GM21526 (cell line): ENCODE measurements around the gene PAX4.
A peak's percentile ranks its signal among the peaks of the same experiment; 100 is the strongest.
"Not testable (repeated sequence)": the region's sequence is repeated elsewhere in the genome, so short reads cannot be mapped to it uniquely, and the experiment has no call there.

Source experiments
- ATAC-seq: cut with Tn5 transposase; IDR thresholded peaks from one replicate; pipeline ENCODE4 v1.9.1; 2021; ENCODE audit warnings: moderate library complexity; ENCODE audit not compliant: unreplicated experiment, low FRiP score

PAX4 gene

GRCh38 chr7:127587663-127588018 lies 30.3 kb downstream of the PAX4 start:
- ATAC-seq: no peak

DNA sequence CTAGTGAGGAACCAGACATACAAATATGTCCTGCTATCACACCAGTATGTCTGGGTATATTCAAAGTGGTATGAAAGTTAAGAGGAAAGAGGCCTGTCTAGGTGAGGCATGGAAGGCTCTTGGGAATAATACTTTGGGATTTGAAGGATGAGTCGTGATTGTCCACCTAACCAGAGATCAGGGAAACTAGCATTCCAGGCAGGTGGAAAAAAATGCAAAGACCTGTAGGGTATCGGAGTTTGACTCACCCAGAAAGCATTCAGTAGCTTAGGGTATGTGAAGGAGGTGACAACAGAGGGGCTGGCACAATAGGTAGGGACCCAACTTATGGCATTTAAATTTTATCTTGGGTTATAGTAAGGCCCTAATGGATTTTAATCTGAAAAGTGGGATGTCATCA lies 31.6 kb downstream of the PAX4 start:
- no peak for ATAC-seq

DNA sequence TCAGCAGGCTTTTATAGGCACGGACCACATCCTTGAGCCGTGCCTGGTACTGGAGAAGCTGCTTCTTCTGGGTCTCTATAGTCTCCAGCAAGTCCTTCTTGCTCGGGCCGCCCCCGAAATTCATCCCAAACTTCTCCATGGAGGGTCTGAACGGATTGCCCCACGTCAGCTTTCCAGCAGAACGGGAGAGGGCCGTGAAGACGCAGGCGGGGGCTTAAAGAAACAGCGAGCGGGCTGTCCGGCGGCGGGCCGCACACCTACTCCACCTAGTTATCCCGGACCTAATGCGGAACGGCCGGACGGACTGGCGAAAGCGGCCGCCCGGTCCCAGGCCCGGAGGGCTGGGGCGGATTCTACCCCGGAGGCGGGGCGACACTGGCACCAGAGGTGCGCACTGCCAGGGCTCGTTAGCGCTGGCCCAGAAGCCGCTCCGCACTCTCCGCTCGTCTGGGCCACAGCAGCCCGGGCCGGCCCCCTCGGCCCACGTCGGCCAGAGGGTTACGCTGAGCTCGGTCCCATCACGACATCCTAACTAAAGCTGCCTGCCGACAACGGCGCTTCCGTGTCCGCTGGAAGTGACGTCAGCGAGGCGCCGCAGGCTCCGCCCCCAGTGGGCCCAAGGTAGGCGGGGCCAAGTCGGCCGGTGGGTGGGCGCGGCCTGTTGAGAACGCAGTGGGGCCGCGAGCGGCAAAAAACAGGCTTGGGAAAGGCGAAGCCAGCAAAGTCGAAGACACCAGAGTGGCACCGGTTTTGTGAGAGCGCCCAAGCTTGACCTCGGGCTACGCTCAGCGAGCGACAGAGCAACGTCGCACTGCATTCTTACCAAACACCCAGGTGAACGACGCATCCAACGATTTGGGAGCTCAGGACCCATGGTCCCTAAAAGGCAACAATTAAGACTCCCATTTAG lies 32.6 kb downstream of the PAX4 start, which contains the start of gene GCC1:
Gene GCC1 (minus strand): TSS at position 553 of the 910 bp plus-strand sequence. CDS start 414 bp downstream, at position 139.
- ATAC-seq: peak; percentile 81

DNA sequence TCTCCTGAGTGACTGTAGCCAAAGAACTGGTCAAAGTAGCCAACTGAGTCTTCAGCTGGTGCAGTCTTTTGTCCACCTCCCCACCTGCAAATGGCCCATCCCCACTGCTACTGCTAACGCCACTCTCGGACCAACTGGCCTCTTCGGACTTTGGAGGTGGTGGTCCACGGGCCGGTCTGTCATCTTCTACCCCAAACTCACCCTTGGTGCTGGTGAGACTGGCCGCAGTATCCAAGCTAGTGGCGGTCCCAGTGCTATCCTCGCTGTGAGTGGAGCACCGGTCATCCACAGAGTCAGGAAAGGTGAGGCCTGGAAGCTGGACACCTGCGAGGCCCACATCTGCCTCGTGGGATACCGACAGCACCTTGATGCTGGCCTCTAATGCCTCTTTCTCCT lies 33.3 kb downstream of the PAX4 start:
- ATAC-seq: no peak

DNA sequence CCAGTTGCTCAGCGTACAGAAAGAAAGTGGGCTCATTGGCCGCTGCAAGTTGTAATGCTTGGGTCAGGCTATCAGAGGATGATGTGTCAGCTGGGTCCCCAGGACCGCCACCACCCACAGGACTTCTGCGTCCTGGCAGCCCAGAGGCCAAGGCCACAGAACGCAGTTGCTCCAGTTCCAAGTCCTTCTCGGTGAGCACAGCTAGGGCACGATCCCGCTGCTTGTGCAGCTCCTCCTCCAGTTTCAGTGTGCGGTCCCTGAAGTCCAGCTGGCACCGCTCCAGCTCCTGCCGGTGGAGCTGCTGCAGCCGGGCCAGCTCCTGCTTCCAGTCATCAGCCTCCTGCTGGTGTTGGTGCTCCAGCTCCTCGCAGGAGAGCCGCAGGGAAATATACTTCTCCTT lies 35.6 kb downstream of the PAX4 start:
- ATAC-seq: no peak

DNA sequence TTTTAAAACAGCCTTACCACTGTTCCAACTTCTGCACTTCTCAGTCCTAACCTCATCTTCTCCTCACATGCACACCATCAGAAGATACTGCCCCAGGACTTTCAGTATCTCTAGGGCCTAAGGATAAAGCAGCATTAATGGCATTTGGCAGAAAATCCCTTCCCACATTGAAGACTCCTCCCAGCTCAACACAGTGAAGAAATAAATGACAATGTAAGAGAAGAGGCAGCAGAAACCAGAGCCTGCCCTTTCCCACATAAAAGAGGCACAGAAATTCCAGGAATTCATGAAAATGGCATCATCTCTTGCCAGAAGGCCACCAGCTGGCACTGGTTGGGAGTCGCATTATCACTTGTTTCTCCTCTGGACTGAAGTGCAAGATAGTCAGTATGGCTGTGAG lies 36.2 kb downstream of the PAX4 start:
- ATAC-seq: no peak

GRCh38 chr7:127580612-127581011 lies 37.3 kb downstream of the PAX4 start:
- ATAC-seq: no peak

DNA sequence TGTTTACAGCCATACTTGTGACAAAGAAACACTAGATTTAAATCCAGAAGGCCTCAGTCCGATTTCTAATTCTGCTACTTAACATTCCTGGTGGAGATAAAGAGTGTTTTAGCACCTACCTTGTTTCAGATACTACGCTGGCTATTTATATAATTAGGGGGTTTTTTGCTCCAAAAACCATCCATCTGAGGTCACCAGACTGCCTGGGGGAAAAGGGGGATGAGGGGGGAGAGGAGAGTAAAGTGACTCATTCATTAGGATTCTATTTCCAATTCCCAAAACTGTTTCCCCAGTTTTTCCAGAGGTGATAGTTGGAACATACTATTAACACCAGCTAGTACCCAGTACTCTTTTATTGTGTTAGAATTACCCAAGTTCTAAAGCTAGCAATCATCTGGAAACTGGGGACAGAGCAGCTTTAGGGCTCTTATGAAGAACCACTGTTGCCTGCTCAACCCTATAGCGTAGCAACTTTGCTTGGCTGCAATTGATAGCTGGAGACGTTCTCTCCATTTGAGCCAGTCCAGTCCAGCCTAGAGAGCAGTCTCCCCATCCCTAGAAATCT lies 39.1 kb downstream of the PAX4 start:
- ATAC-seq: no peak

DNA sequence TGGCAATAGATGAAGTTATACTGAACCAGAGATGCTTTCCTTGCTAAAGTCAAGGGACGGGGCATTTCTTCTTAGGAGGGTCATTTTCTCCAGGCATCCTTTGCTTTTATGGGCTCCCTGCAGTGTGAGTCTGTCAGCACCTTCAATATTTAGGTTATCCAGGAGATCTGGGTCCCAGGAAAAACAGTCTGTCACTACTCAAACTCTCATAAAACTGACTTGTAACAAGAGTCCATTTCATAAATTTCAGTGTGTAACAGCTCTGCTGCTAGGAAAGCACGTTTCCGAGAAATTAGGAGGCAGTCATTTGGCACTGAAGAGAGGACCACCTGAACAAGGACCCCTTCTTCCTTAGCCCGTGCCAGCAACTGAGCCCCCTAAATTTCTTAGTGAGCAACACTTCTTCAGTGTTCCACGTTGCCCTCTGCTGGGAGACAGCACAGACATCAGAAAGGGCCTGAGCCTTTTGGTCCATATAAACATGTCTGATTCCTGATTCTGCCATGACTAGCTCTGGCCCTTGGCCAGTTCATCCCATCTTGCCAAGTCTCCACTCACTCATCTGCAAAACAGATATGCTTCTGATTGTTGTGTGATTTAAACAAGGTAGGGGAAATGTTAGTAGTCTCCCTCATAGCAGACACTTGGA lies 39.8 kb downstream of the PAX4 start:
- ATAC-seq: no peak

DNA sequence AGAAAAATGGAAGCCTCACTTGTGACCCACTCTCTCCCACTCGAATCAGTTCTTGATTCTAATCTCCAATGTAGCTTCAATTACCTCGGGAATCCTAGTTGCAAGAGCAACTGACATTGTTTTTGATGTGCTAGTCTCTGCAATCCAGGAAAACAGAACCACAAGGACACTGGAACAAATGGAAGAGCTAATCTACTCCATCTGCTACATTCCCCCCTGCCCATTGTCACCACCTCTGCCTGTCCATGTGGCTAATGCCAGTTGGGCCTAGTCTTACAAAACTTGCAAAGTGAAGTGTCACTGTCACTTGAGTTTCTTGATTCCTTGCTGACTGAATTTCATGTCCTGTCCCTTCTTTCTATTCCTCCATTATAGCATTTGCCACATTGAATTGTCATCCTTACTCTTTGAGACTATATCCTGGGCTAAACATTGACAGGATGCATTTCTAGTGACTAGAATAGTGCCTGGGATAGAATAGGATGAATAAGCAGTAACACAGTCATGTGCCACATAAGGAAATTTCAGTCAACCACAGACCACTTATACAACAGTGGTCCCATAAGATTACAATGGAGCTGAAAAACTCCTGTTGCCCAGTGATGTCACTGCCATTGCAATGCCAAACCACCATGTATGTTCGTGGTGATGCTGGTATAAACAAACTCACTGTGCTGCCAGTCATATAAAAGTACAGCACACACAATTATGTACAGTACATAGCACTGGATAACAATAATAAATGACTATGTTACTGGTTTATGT lies 46.0 kb downstream of the PAX4 start:
- no peak for ATAC-seq

DNA sequence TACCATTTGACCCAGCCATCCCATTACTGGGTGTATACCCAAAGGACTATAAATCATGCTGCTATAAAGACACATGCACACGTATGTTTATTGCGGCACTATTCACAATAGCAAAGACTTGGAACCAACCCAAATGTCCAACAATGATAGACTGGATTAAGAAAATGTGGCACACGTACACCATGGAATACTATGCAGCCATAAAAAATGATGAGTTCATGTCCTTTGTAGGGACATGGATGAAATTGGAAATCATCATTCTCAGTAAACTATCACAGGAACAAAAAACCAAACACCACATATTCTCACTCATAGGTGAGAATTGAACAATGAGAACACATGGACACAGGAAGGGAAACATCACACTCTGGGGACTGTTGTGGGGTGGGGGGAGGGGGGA lies 49.9 kb downstream of the PAX4 start:
- not testable (repeated sequence) for ATAC-seq

DNA sequence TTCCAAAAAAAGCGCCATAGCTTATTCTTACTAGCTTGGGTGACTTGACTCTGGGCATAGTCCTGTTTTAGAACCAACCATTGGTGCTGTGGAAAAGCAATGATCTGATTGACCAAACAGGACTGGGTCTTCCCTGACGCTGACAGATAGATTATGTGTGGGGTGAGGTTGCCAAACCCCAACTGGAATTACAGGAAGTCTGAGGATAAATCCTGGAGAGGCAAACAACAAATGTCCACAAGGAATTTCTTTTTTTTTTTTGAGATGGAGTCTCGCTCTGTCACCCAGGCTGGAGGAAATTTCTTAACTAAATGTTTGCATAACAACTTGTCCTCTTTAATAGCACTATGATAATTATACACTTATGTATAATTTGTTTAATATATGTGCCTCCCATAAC lies 51.7 kb downstream of the PAX4 start:
- ATAC-seq: no peak
